Neural cell (in vitro differentiated cells): ENCODE measurements around the gene PAX6.
A peak's percentile ranks its signal among the peaks of the same experiment; 100 is the strongest.

Experiments
- CTCF ChIP-seq: fragments of 450-650 bp; IDR thresholded peaks from 2 replicates; pipeline ENCODE4 v1.5.1; 2014; ENCODE audit warnings: antibody characterized with exemption, mild to moderate bottlenecking, moderate library complexity; ENCODE audit not compliant: poor library complexity, severe bottlenecking
- EZH2 ChIP-seq: fragments of 200-600, 300-800 bp; shearing (Covaris generic), sonication (generic); IDR thresholded peaks from 2 replicates; pipeline ENCODE4 v1.6.1; 2014; ENCODE audit warnings: antibody characterized with exemption, low read length, borderline replicate concordance, mild to moderate bottlenecking; ENCODE audit not compliant: insufficient read depth, poor library complexity, severe bottlenecking
- MXI1 ChIP-seq: fragments of 450-650 bp; conservative IDR thresholded peaks from 2 replicates; pipeline ENCODE4 v1.6.1; 2014; ENCODE audit warnings: antibody characterized with exemption, mild to moderate bottlenecking; ENCODE audit not compliant: poor library complexity, severe bottlenecking
- REST ChIP-seq: IDR thresholded peaks from 2 replicates; pipeline ENCODE4 v1.6.1; 2012; ENCODE audit warnings: borderline replicate concordance
- TAF1 ChIP-seq: IDR thresholded peaks from 2 replicates; pipeline ENCODE4 v1.6.1; 2012; ENCODE audit warnings: low read depth

GRCh38 chr11:31815711-31816467 is 4.8 kb upstream of the PAX6 start:
- TF ChIP-seq CTCF (no peak), EZH2 (peak; percentile 47), REST (no peak), TAF1 (no peak), MXI1 (no peak)
